Activated naive CD4-positive, alpha-beta T cell treated with anti-CD3 and anti-CD28 coated beads, Interleukin-2, amount 10 ng/mL, durations not matched to agents 7 days and 5 days (primary cell): ENCODE results near the gene PTBP1.
"Not testable (repeated sequence)": the region's sequence is repeated elsewhere in the genome, so short reads cannot be mapped to it uniquely, and the experiment has no call there.

Source experiments
- CTCF ChIA-PET: fragments of 350-600 bp; sonication (Branson Sonifier 250); formaldehyde crosslinking; loops from one replicate; lab custom pipeline; 2021; ENCODE audit warnings: antibody characterized with exemption; lab: Charles Lee
- DNase-seq: peaks from one replicate; pipeline ENCODE4 v3.0.0-alpha.2; 2020
- H3K27ac Mint-ChIP-seq: one replicate; pipeline ENCODE4 v1.8.0; 2021; ENCODE audit warnings: mild to moderate bottlenecking, moderate library complexity, mixed read lengths
- H3K27me3 Mint-ChIP-seq: one replicate; pipeline ENCODE4 v1.8.0; 2021; ENCODE audit warnings: mild to moderate bottlenecking, mixed read lengths
- H3K36me3 Mint-ChIP-seq: one replicate; pipeline ENCODE4 v1.8.0; 2021; ENCODE audit warnings: mixed read lengths
- H3K4me1 Mint-ChIP-seq: one replicate; pipeline ENCODE4 v1.8.0; 2021; ENCODE audit warnings: mixed read lengths
- H3K4me3 Mint-ChIP-seq: one replicate; pipeline ENCODE4 v1.8.0; 2021; ENCODE audit warnings: mild to moderate bottlenecking, moderate library complexity, mixed read lengths
- H3K9me3 Mint-ChIP-seq: one replicate; pipeline ENCODE4 v1.8.0; 2021; ENCODE audit warnings: mixed read lengths

PTBP1 gene

GRCh38 chr19:850979-851335 is 53.7 kb downstream of the PTBP1 start:
- Mint-ChIP-seq H3K9me3 (no peaks in the 10 kb centered on the region), H3K36me3 (no peaks in the 10 kb centered on the region), H3K27ac (no peak overlapping the region), H3K27me3 (peaks cover 84% of the 10 kb centered on the region), H3K4me1 (no peaks in the 10 kb centered on the region), H3K4me3 (no peak overlapping the region)
- DNase-seq, result no peak
- CTCF ChIA-PET, result interaction anchor here (0.6 kb wide), 1 partner anchor 340 kb away, joined by 3 read pairs; no protein-coding TSS in a partner anchor

- Mint-ChIP-seq H3K4me1 (peaks cover 3% of the 10 kb centered on the region), H3K4me3 (no peak within 1 kb of the TSS), H3K27ac (no peak within 1 kb of the TSS), H3K9me3 (no peaks in the 10 kb centered on the region), H3K27me3 (peaks cover 72% of the 10 kb centered on the region), H3K36me3 (no peaks in the 10 kb centered on the region)
- no peak for DNase-seq
- CTCF ChIA-PET, result no interaction called here
Measured at GRCh38 chr19:852136-853013, 55.1 kb downstream of the PTBP1 start, which contains the start of gene ELANE. TSS of gene ELANE (plus strand) at chr19:852303. CDS start at chr19:852329, 26 bp downstream.

GRCh38 chr19:853014-853585 is 55.8 kb downstream of the PTBP1 start:
- no peaks in the 10 kb centered on the region for H3K36me3 Mint-ChIP-seq
- H3K4me3 Mint-ChIP-seq, result no peak overlapping the region
- H3K4me1 Mint-ChIP-seq, result peaks cover 7% of the 10 kb centered on the region
- peaks cover 72% of the 10 kb centered on the region for H3K27me3 Mint-ChIP-seq
- DNase-seq, result no peak
- no peaks in the 10 kb centered on the region for H3K9me3 Mint-ChIP-seq
- no peak overlapping the region for H3K27ac Mint-ChIP-seq
- CTCF ChIA-PET, result no interaction called here

- peaks cover 72% of the 10 kb centered on the region for H3K27me3 Mint-ChIP-seq
- H3K9me3 Mint-ChIP-seq, CTCF ChIA-PET, H3K36me3 Mint-ChIP-seq, DNase-seq, H3K4me3 Mint-ChIP-seq, H3K27ac Mint-ChIP-seq: not testable (repeated sequence)
- peaks cover 11% of the 10 kb centered on the region for H3K4me1 Mint-ChIP-seq
Measured at GRCh38 chr19:853614-854220, 56.5 kb downstream of the PTBP1 start.

GRCh38 chr19:854549-854948 is 57.3 kb downstream of the PTBP1 start:
- DNase-seq, result no peak
- CTCF ChIA-PET, result interaction anchor here (1.6 kb wide), 1 partner anchor 127 kb away, joined by 4 read pairs; no protein-coding TSS in a partner anchor
- Mint-ChIP-seq H3K27ac (no peak overlapping the region), H3K36me3 (no peaks in the 10 kb centered on the region), H3K27me3 (peaks cover 72% of the 10 kb centered on the region), H3K4me1 (peaks cover 11% of the 10 kb centered on the region), H3K4me3 (no peak overlapping the region), H3K9me3 (no peaks in the 10 kb centered on the region)

DNA sequence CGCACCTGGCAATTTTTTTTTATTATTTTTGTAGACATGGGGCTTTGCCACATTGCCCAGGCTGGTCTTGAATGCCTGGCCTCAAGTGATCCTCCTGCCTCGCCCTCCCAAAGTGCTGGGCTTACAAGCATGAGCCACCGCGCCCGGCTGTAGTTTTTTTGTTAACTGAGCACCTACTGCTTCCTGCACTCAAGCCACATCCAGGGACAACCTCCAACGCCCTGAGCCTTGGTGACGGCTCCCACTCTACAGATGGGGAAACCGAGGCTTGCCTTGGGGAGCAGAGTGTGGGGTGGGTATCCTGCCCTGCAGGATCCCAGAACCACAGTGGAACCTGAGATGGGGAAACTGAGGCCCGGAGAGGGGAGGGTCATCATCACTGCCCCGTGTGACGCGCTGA is 57.9 kb downstream of the PTBP1 start:
- Mint-ChIP-seq H3K36me3 (no peaks in the 10 kb centered on the region), H3K27me3 (peaks cover 72% of the 10 kb centered on the region), H3K4me1 (peaks cover 16% of the 10 kb centered on the region), H3K9me3 (no peaks in the 10 kb centered on the region), H3K27ac (no peak overlapping the region), H3K4me3 (no peak overlapping the region)
- CTCF ChIA-PET, result interaction anchor here (1.6 kb wide), 1 partner anchor 127 kb away, joined by 4 read pairs; no protein-coding TSS in a partner anchor
- no peak for DNase-seq

GRCh38 chr19:855566-856120 is 58.4 kb downstream of the PTBP1 start:
- peaks cover 16% of the 10 kb centered on the region for H3K4me1 Mint-ChIP-seq
- CTCF ChIA-PET, result interaction anchor here (1.1 to 1.6 kb wide), 4 partner anchors 68 to 212 kb away, joined by 3 to 8 read pairs (median 4); no protein-coding TSS in a partner anchor
- no peak for DNase-seq
- H3K4me3 Mint-ChIP-seq, result no peak overlapping the region
- no peaks in the 10 kb centered on the region for H3K36me3 Mint-ChIP-seq
- peaks cover 72% of the 10 kb centered on the region for H3K27me3 Mint-ChIP-seq
- no peak overlapping the region for H3K27ac Mint-ChIP-seq
- H3K9me3 Mint-ChIP-seq, result no peaks in the 10 kb centered on the region

DNA sequence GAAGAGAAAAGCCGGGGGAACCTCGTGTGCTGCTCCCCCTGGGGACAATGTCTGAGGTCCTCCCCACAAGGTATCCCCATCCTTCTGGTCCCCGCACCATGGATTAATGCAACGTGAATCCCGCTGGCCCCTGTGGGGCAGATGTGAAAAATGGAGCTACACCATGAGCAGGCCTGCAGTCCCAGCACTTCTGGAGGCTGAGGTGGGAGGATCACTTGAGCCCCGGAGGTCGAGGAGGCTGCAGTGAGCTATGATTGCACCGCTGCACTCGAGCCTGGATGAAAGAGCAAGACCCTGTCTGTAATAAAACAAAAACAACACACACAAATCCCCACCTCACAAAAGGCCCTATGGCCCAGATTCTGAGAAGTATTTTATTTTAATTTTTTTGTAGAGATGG is 61.0 kb downstream of the PTBP1 start:
- H3K36me3 Mint-ChIP-seq, result no peaks in the 10 kb centered on the region
- no peak overlapping the region for H3K27ac Mint-ChIP-seq
- H3K27me3 Mint-ChIP-seq, result peaks cover 59% of the 10 kb centered on the region
- CTCF ChIA-PET, result interaction anchor here (1.1 to 1.5 kb wide), 3 partner anchors 88 to 126 kb away, joined by 3 to 4 read pairs (median 3); partner anchors contain the start of gene WDR18
- peaks cover 24% of the 10 kb centered on the region for H3K4me1 Mint-ChIP-seq
- H3K9me3 Mint-ChIP-seq, result no peaks in the 10 kb centered on the region
- no peak overlapping the region for H3K4me3 Mint-ChIP-seq
- no peak for DNase-seq

DNA sequence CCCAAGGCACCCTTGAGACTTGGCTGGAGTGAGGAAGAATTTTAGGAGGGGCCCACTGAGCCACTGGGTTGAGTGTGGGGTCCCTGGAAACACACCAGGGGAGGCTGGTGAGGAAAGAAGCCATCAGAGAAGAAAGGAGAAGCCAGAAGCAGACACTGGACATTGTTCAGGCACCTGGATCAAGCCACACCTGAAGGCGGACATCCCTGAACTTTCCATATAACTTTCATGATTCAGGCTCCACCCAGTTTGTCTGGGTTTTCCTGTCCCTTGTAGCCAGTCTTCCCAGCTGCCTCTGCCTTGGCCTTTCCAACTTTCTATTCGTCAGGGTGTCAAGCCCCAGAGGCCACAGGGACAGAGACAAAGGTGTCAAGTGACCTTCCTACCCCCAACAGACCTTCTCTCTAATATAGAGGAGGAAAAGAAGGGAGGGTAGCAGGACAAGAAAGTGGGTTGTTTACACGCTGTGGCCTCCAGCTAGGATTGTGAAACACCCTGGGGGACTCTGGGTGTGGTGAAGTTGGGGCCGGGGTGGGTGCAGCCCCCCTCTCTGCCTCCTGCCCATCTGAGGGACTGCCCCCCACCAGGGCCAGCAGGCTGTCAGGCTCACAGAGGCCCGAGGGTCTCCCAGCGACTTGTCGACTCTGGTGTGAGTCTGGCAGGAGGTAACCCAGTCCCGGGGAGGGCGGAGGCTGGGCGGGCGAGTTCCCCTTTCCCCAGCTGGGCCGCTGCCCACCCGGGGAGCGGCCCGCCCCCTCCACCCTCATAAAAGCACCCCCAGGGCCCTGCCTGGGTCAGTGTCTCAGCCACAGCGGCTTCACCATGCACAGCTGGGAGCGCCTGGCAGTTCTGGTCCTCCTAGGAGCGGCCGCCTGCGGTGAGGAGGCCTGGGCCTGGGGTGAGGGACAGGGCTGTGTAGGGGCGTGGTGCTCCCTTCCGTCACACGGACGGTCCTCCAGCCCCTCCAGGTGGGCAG is 61.9 kb downstream of the PTBP1 start, which contains the start of gene CFD:
CFD (plus strand) TSS at position 797 of the 976 bp plus-strand sequence; CDS start at position 823, 26 bp downstream.
- peaks cover 30% of the 10 kb centered on the region for H3K4me1 Mint-ChIP-seq
- CTCF ChIA-PET, result interaction anchor here (0.7 to 1.3 kb wide), 3 partner anchors 86 to 125 kb away, joined by 3 read pairs; partner anchors contain the start of gene WDR18
- H3K4me3 Mint-ChIP-seq, result peak within 1 kb of the TSS; percentile 47
- no peaks in the 10 kb centered on the region for H3K36me3 Mint-ChIP-seq
- no peak for DNase-seq
- H3K27ac Mint-ChIP-seq, result no peak within 1 kb of the TSS
- H3K9me3 Mint-ChIP-seq, result no peaks in the 10 kb centered on the region
- H3K27me3 Mint-ChIP-seq, result peaks cover 54% of the 10 kb centered on the region

DNA sequence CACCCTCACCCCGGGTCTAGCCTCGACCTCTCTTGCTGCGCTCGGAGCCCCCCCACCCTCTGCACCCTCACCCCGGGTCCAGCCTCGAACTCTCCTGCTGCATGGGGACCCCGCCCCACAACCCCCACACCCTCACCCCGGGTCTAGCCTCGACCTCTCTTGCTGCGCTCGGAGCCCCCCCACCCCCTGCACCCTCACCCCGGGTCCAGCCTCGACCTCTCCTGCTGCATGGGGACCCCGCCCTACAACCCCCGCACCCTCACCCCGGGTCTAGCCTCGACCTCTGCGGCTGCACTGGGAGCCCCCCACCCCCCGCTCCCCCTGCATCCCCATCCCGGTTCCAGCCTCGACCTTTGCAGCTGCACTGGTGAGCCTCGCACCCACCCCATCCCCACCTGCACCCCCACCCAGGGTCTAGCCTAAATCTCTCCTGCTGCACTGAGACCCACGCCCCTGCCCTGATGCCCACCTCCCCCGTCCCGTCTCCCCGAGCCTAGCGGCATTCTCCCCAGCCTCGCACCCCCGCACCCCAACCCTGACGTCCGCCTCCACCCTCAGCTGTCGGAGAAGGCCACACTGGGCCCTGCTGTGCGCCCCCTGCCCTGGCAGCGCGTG is 64.0 kb downstream of the PTBP1 start:
- Mint-ChIP-seq H3K27me3 (peaks cover 46% of the 10 kb centered on the region), H3K4me3 (no peak overlapping the region), H3K36me3 (peaks cover 2% of the 10 kb centered on the region), H3K9me3 (no peaks in the 10 kb centered on the region), H3K4me1 (peaks cover 33% of the 10 kb centered on the region), H3K27ac (no peak overlapping the region)
- CTCF ChIA-PET, result no interaction called here
- no peak for DNase-seq
